Body of pancreas (tissue), 4 donors: ENCODE measurements around the gene BRD8. TPM values are rescaled to one million over a fixed set of nuclear protein-coding genes. Genes with fewer than 3 reads are reported as not detected.

Source experiments
- ATAC-seq: fragments of 150-250 bp; one replicate; pipeline ENCODE4 v1.9.1; 2016
- DNase-seq, 4 donors: peaks; one replicate each; pipeline ENCODE4 v3.0.0-alpha.2; 2019
- H3K27ac ChIP-seq, 4 donors: fragments of 200-600 bp; sonication (generic); 1 replicate in 3 of 4; 2 replicates in 1 of 4; pipeline versions ENCODE4 v1.5.1 to v1.6.1; 2016 to 2019; ENCODE audit warnings: mild to moderate bottlenecking in 1 of 4, mixed read lengths in 1 of 4, moderate library complexity in 1 of 4
- H3K27me3 ChIP-seq, 2 donors: fragments of 200-600 bp; sonication (generic); one replicate each; pipeline ENCODE4 v1.6.0; 2016; ENCODE audit warnings: mild to moderate bottlenecking in 1 of 2
- H3K36me3 ChIP-seq, 2 donors: fragments of 200-600 bp; sonication (generic); replicated peaks in 1 of 2; 2 replicates each; pipeline ENCODE4 v1.5.1; 2016; ENCODE audit warnings: low read depth in 2 of 2; ENCODE audit not compliant: insufficient read depth in 1 of 2
- H3K4me1 ChIP-seq: fragments of 200-600 bp; sonication (generic); one replicate; pipeline ENCODE4 v1.6.0; 2016
- H3K4me3 ChIP-seq, 2 donors: fragments of 200-600 bp; sonication (generic); 1 replicate in 1 of 2; 2 replicates in 1 of 2; pipeline ENCODE4 v1.5.1; 2016 to 2019
- H3K9me3 ChIP-seq, 3 donors: fragments of 200-600 bp; sonication (generic); 1 replicate in 2 of 3; 2 replicates in 1 of 3; pipeline ENCODE4 v1.5.1; 2016
- CTCF ChIP-seq, 7 experiments: fragments of 450-650 bp in 4 of 7; fragments of 200-600 bp in 3 of 7; sonication (generic) in 3 of 7; IDR thresholded peaks; one replicate each; pipeline ENCODE4 v1.5.1; 2016 to 2019; ENCODE audit warnings: antibody characterized with exemption in 7 of 7
- POLR2A ChIP-seq, 3 donors: fragments of 450-650 bp; IDR thresholded peaks; one replicate each; pipeline ENCODE4 v1.6.1; 2016; ENCODE audit warnings: antibody characterized with exemption in 3 of 3, mild to moderate bottlenecking in 2 of 3
- WGBS, 2 donors: methylation state at CpG; one replicate each; pipeline ENCODE4 v1.1.5; 2017; 5-methylcytosine and 5-hydroxymethylcytosine counted together
- intact Hi-C: fragments of 100-400 bp; cut with DNase I; formaldehyde crosslinking; loops from one replicate; pipeline ENCODE4 v1.15.1; 2023
- total RNA-seq, 2 donors: library from RNA; depleted of rRNA; stranded (reverse); fragments of >200 nt; gene quantifications; one replicate each; pipeline ENCODE4 v1.1.0, GENCODE V29; 2016

BRD8 gene
- total RNA-seq, 2 donors from 2014 or later = 44.9 to 52.1 TPM

DNA sequence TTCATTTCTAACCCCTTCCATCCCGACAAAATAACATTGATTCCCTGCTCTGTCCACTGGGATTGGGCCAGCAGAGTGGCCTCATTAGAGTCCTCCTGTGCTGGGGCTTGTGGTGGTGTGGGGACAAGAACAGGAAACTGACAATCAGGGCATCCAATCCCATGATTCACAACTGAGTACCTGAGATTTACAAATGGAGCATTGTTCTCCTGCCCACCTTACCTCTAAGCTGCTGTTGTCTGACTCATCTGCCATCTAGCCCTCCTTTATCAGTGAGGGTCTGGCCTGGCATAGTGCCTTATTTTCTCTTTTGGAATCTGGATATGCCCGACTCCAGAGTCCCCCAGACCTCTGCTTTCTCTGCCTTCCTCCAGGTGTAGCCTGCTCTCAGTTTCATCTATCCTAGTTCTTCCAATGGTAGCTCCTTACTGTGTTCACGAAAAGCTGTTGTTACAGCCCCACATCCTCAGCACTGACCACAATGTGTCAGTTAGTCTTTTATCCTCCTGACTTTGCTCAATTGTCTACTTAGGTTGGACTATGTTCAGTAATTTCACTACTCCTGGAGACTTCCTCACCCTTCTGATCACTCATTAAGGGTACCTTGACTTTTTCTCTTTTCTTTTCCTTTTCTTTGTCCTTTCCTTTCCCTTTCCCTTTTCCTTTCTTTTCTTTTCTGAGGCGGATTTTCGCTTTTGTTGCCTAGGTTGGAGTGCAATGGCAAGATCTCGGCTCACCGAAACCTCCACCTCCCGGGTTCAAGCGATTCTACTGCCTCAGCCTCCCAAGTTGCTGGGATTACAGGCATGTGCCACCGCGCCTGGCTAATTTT, 81.2 kb downstream of the BRD8 start:
- DNase-seq (no peak), ATAC-seq (no peak)
- no peaks in the 10 kb centered on the region for H3K27me3 ChIP-seq
- no peak overlapping the region for H3K4me3 ChIP-seq
- H3K36me3 ChIP-seq = no peaks in the 10 kb centered on the region
- intact Hi-C loops = no loop called here
- TF ChIP-seq CTCF (IDR thresholded peaks at IDR 0.05) (no peak), POLR2A (IDR thresholded peaks at IDR 0.05) (no peak)
- no peak overlapping the region for H3K27ac ChIP-seq
- 73 to 79% methylated on average over 11 of the region's 11 CpGs for WGBS, 2 donors
- no peaks in the 10 kb centered on the region for H3K9me3 ChIP-seq
- no peaks in the 10 kb centered on the region for H3K4me1 ChIP-seq

DNA sequence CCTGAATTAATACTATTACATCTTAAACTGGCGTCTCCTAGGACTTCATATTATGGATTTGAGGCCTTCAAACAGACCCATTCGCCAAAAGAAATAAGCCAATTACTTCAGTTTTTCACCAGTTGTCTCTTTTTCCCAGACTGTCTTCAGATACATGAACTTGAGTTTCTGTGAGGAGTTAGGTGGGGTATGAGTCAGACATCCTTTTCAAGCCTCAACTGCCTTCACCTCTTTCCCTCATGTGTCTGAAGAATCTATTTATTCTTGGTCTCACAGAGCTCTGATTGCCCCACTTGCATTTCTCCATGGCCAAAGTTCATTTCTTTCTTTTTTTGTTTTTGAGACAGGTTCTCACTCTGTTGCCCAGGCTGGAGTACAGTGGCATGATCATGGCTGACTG, 82.1 kb downstream of the BRD8 start:
- H3K27ac ChIP-seq = no peak overlapping the region
- intact Hi-C loops = no loop called here
- WGBS, 2 donors = 80 to 83% methylated on average over 2 of the region's 2 CpGs
- DNase-seq (no peak), ATAC-seq (no peak)
- H3K9me3 ChIP-seq = no peaks in the 10 kb centered on the region
- H3K4me3 ChIP-seq = no peak overlapping the region
- H3K36me3 ChIP-seq = no peaks in the 10 kb centered on the region
- TF ChIP-seq CTCF (IDR thresholded peaks at IDR 0.05) = no peak
- no peak for TF ChIP-seq POLR2A (IDR thresholded peaks at IDR 0.05)
- H3K4me1 ChIP-seq = no peaks in the 10 kb centered on the region
- no peaks in the 10 kb centered on the region for H3K27me3 ChIP-seq

- Histone ChIP-seq H3K27me3 (no peaks in the 10 kb centered on the region), H3K4me1 (no peaks in the 10 kb centered on the region), H3K27ac (no peak overlapping the region), H3K9me3 (no peaks in the 10 kb centered on the region), H3K4me3 (no peak overlapping the region), H3K36me3 (no peaks in the 10 kb centered on the region)
- no peak for DNase-seq
- no peak for TF ChIP-seq POLR2A (IDR thresholded peaks at IDR 0.05)
- no peak for TF ChIP-seq CTCF (IDR thresholded peaks at IDR 0.05)
- no peak for ATAC-seq
- intact Hi-C loops = no loop called here
- 41 to 52% methylated on average over 4 of the region's 4 CpGs for whole genome bisulfite sequencing, 2 donors
Measured at GRCh38 chr5:138095100-138095907, 83.1 kb downstream of the BRD8 start.

DNA sequence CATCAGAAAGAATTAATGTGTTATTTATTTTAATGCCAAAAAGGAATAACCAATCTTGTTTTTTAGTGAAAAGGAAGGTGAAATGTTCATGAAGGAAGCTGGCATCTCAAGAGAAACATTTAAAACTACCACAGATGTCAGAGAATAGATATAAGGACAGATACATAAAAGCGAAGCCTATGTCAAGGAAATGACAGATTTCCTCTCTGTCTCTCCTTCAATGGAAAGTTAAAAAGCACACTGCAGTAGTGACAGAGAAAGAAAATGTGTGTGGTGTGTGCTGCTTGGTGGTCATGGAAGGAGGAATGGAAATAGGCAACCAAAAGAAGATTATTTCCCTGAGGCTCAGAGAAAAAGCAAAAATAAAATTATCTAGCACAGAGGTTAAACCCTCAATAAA, 85.4 kb downstream of the BRD8 start:
- intact Hi-C loops = no loop called here
- no peak for DNase-seq
- Histone ChIP-seq H3K27me3 (no peaks in the 10 kb centered on the region), H3K36me3 (no peaks in the 10 kb centered on the region), H3K4me1 (no peaks in the 10 kb centered on the region), H3K27ac (no peak overlapping the region), H3K4me3 (no peak overlapping the region), H3K9me3 (no peaks in the 10 kb centered on the region)
- WGBS, 2 donors = 33 to 43% methylated on average over 1 of the region's 1 CpG
- TF ChIP-seq CTCF (IDR thresholded peaks at IDR 0.05) (no peak), POLR2A (IDR thresholded peaks at IDR 0.05) (no peak)
- no peak for ATAC-seq
